ENCODE data around the gene CRIP2. TPM values are rescaled to one million over a fixed set of nuclear protein-coding genes. Genes with fewer than 3 reads are reported as not detected.

Gene CRIP2
- total and polyA plus RNA-seq, 2 of the 8 experiments (the other 6 are each of a cell fraction or from before 2014, with no cell fraction given) = 4.2 to 13.5 TPM

- 0 out of 2 replicates have a peak, but pooled peaks have one; percentile 2 for TF ChIP-seq PHF8 (conservative IDR thresholded peaks at IDR 0.05; ENCODE audit: low read depth, low read length)
- no peak for TF ChIP-seq CREB1 (IDR thresholded peaks at IDR 0.05)
- 0 out of 2 replicates have a peak, but pooled peaks have one; percentile 30 for TF ChIP-seq CHD2 (IDR thresholded peaks at IDR 0.05; ENCODE audit: low read length)
- peak; percentile 38 to 39; a peak in 3 of 4 replicates for TF ChIP-seq RAD21 (IDR thresholded peaks at IDR 0.05 in 1 of 2, conservative IDR thresholded peaks at IDR 0.05 in 1 of 2; ENCODE audit: low read depth in 2 of 2, low read length in 2 of 2)
- peak; percentile 69 for TF ChIP-seq TEAD4 (IDR thresholded peaks at IDR 0.05; ENCODE audit: low read depth, low read length)
- TF ChIP-seq CBX8 (IDR thresholded peaks at IDR 0.05; ENCODE audit: borderline replicate concordance, low read depth, low read length) = no peak
- 0 out of 2 replicates have a peak, but pooled peaks have one; percentile 43 for TF ChIP-seq TBP (IDR thresholded peaks at IDR 0.05; ENCODE audit: low read depth, low read length)
- TF ChIP-seq SUZ12 (IDR thresholded peaks at IDR 0.05; ENCODE audit: low read length) = no peak
- TF ChIP-seq CEBPB (IDR thresholded peaks at IDR 0.05; ENCODE audit: low read depth, low read length) = no peak
- TF ChIP-seq, protein P1, sequence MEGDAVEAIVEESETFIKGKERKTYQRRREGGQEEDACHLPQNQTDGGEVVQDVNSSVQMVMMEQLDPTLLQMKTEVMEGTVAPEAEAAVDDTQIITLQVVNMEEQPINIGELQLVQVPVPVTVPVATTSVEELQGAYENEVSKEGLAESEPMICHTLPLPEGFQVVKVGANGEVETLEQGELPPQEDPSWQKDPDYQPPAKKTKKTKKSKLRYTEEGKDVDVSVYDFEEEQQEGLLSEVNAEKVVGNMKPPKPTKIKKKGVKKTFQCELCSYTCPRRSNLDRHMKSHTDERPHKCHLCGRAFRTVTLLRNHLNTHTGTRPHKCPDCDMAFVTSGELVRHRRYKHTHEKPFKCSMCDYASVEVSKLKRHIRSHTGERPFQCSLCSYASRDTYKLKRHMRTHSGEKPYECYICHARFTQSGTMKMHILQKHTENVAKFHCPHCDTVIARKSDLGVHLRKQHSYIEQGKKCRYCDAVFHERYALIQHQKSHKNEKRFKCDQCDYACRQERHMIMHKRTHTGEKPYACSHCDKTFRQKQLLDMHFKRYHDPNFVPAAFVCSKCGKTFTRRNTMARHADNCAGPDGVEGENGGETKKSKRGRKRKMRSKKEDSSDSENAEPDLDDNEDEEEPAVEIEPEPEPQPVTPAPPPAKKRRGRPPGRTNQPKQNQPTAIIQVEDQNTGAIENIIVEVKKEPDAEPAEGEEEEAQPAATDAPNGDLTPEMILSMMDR (IDR thresholded peaks at IDR 0.05; ENCODE audit: control extremely low read depth in 1 of 3, insufficient read depth in 1 of 3, low read depth in 1 of 3, low read length in 3 of 3) = peak in 2 of 3 experiments; percentile 70 to 81; a peak in 3 of 4 replicates
Measured at GRCh38 chr14:105489542-105490266, 15.1 kb downstream of the CRIP2 start (continued).
